Parathyroid adenoma (tissue), 2 donors: ENCODE measurements around the gene C1QL1.

ENCODE experiments used
- H2AFZ ChIP-seq: fragments of 300-600 bp; sonication (generic); one replicate; pipeline ENCODE4 v1.7.0; 2017; ENCODE audit warnings: antibody characterized with exemption, mild to moderate bottlenecking
- H3K27ac ChIP-seq: fragments of 300-600 bp; sonication (generic); one replicate; pipeline ENCODE4 v1.7.0; 2017
- H3K27me3 ChIP-seq: fragments of 300-600 bp; sonication (generic); one replicate; pipeline ENCODE4 v1.7.0; 2017; ENCODE audit warnings: low read length; ENCODE audit not compliant: control insufficient read depth, insufficient read depth
- H3K36me3 ChIP-seq: fragments of 300-600 bp; sonication (generic); one replicate; pipeline ENCODE4 v1.7.0; 2017; ENCODE audit warnings: low read length; ENCODE audit not compliant: control insufficient read depth, insufficient read depth
- H3K4me1 ChIP-seq: fragments of 300-600 bp; sonication (generic); one replicate; pipeline ENCODE4 v1.7.0; 2017; ENCODE audit warnings: control low read depth
- H3K4me2 ChIP-seq: fragments of 300-600 bp; sonication (generic); one replicate; pipeline ENCODE4 v1.7.0; 2017; ENCODE audit warnings: low read length
- H3K4me3 ChIP-seq: fragments of 300-600 bp; sonication (generic); one replicate; pipeline ENCODE4 v1.7.0; 2017; ENCODE audit warnings: low read depth, low read length
- H3K79me2 ChIP-seq: fragments of 300-600 bp; sonication (generic); one replicate; pipeline ENCODE4 v1.7.0; 2017; ENCODE audit warnings: control low read depth
- H3K9ac ChIP-seq: fragments of 300-600 bp; sonication (generic); one replicate; pipeline ENCODE4 v1.7.0; 2017; ENCODE audit warnings: mild to moderate bottlenecking
- H3K9me3 ChIP-seq: fragments of 300-600 bp; sonication (generic); one replicate; pipeline ENCODE4 v1.7.0; 2017; ENCODE audit warnings: low read length; ENCODE audit not compliant: control insufficient read depth
- CTCF ChIP-seq: fragments of 300-600 bp; sonication (generic); IDR thresholded peaks from one replicate; pipeline ENCODE4 v1.7.0; 2017; ENCODE audit warnings: antibody characterized with exemption, mild to moderate bottlenecking
- donor health status: primary hyperparathyroidism.

C1QL1 gene

DNA sequence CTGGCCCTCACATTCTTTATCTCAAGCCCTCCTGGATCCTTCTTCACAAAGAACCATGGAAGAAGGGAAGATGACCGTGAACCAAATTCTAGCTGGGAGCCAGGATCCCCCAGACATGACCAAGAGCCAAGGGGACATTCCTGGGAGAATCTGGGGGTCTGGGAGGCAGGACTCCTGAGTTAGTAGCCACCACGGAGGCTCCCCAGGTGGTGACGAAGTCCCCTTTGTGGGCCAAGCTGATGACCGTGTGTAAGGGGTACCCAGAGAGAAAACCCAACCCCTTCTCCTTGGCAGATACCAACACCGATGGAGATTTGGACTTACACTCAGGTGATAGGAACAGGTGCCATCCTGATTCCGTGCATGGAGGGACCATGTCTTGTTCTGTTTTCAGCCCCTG lies 46.0 kb downstream of the C1QL1 start:
- Histone ChIP-seq H3K27ac (no peak overlapping the region), H3K79me2 (no peaks in the 10 kb centered on the region), H3K4me1 (no peaks in the 10 kb centered on the region), H2AFZ (no peak overlapping the region), H3K4me2 (no peak overlapping the region), H3K36me3 (no peaks in the 10 kb centered on the region), H3K9ac (no peak overlapping the region), H3K9me3 (no peaks in the 10 kb centered on the region), H3K27me3 (no peaks in the 10 kb centered on the region), H3K4me3 (no peak overlapping the region)
- TF ChIP-seq CTCF = no peak

- Histone ChIP-seq H3K4me1 (no peaks in the 10 kb centered on the region), H3K4me2 (no peak overlapping the region), H3K9me3 (no peaks in the 10 kb centered on the region), H3K36me3 (no peaks in the 10 kb centered on the region), H3K27ac (no peak overlapping the region), H3K4me3 (no peak overlapping the region), H3K27me3 (no peaks in the 10 kb centered on the region), H3K79me2 (no peaks in the 10 kb centered on the region), H2AFZ (no peak overlapping the region), H3K9ac (no peak overlapping the region)
- TF ChIP-seq CTCF = no peak
Observed at GRCh38 chr17:44921122-44921882, 46.8 kb downstream of the C1QL1 start.

DNA sequence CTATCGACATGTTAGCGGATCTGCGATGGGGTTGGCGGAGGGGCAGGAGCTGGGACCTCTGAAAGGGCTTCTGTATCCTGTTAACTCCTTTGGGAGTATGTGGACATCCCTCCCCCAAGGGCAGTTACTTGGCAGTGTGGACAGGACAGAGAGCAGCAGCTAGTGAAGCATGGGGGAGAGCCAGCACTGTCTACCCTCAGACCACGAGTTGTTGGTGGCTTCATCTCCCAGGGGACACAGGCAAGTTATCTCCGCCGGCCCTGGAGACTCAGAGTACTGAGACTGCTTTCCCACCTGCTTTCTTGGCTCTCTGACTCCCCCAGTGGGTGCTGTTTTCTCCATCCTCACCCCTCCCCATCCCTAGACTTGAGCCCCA lies 47.5 kb downstream of the C1QL1 start:
- no peak overlapping the region for H3K9ac ChIP-seq
- TF ChIP-seq CTCF = no peak
- H2AFZ ChIP-seq = no peak overlapping the region
- H3K79me2 ChIP-seq = no peaks in the 10 kb centered on the region
- no peak overlapping the region for H3K27ac ChIP-seq
- no peak overlapping the region for H3K4me3 ChIP-seq
- no peaks in the 10 kb centered on the region for H3K27me3 ChIP-seq
- no peaks in the 10 kb centered on the region for H3K36me3 ChIP-seq
- no peak overlapping the region for H3K4me2 ChIP-seq
- H3K9me3 ChIP-seq = no peaks in the 10 kb centered on the region
- no peaks in the 10 kb centered on the region for H3K4me1 ChIP-seq

GRCh38 chr17:44919885-44920564 lies 48.1 kb downstream of the C1QL1 start:
- no peaks in the 10 kb centered on the region for H3K4me1 ChIP-seq
- no peak overlapping the region for H3K4me3 ChIP-seq
- H3K9ac ChIP-seq = no peak overlapping the region
- H3K36me3 ChIP-seq = no peaks in the 10 kb centered on the region
- H3K27me3 ChIP-seq = no peaks in the 10 kb centered on the region
- no peak overlapping the region for H3K4me2 ChIP-seq
- peak overlapping the region; percentile 5 for H2AFZ ChIP-seq
- H3K27ac ChIP-seq = no peak overlapping the region
- TF ChIP-seq CTCF = peak; percentile 88
- no peaks in the 10 kb centered on the region for H3K9me3 ChIP-seq
- H3K79me2 ChIP-seq = no peaks in the 10 kb centered on the region
